Measurements from ENCODE around the gene HCFC1.

Gene HCFC1

GRCh38 chrX:154018518-154019060, 47.0 kb upstream of the HCFC1 start:
- Histone ChIP-seq H2BK120ac (ENCODE audit: low read depth, low read length) (no peak overlapping the region), H3K4me1 (ENCODE audit: control insufficient read depth, low read depth, low read length) (no peaks in the 10 kb centered on the region), H3K9ac (ENCODE audit: low read length) (peak overlapping the region; percentile 75), H3K27ac (ENCODE audit: low read depth, low read length) (no peak overlapping the region), H3K27me3 (ENCODE audit: insufficient read depth, low read length, poor library complexity) (no peaks in the 10 kb centered on the region), H3K4me3 (ENCODE audit: low read length) (no peak overlapping the region), H3K23ac (ENCODE audit: low read length) (no peak overlapping the region), H2BK15ac (replicated peaks; ENCODE audit: low read depth) (no peak overlapping the region), H3K79me1 (ENCODE audit: low read length) (no peaks in the 10 kb centered on the region), H3K4ac (ENCODE audit: low read depth, low read length) (peak overlapping the region; percentile 99), H2AK5ac (ENCODE audit: low read length) (peak overlapping the region; percentile 30), H2BK5ac (ENCODE audit: low read length) (no peak overlapping the region), H3K4me2 (ENCODE audit: low read length) (peak overlapping the region; percentile 40), H4K8ac (ENCODE audit: low read depth, low read length) (no peak overlapping the region), H3K18ac (ENCODE audit: low read length) (no peak overlapping the region), H3K79me2 (ENCODE audit: control insufficient read depth, insufficient read depth, low read length) (no peaks in the 10 kb centered on the region), H3K56ac (ENCODE audit: low read length) (peak overlapping the region; percentile 92), H4K5ac (ENCODE audit: low read length) (no peak overlapping the region), H3K36me3 (ENCODE audit: control insufficient read depth, insufficient read depth, low read length) (no peaks in the 10 kb centered on the region)
- WGBS (ENCODE audit: extremely low coverage, insufficient coverage, low lambda C conversion rate) = no CpG with 5 or more reads among the region's 15 CpGs
- DNase-seq = no peak

GRCh38 chrX:154017766-154018517, 46.3 kb upstream of the HCFC1 start:
- Histone ChIP-seq H2AK5ac (ENCODE audit: low read length) (no peak overlapping the region), H3K18ac (ENCODE audit: low read length) (no peak overlapping the region), H3K23ac (ENCODE audit: low read length) (no peak overlapping the region), H3K36me3 (ENCODE audit: control insufficient read depth, insufficient read depth, low read length) (no peaks in the 10 kb centered on the region), H3K9ac (ENCODE audit: low read length) (no peak overlapping the region), H3K27me3 (ENCODE audit: insufficient read depth, low read length, poor library complexity) (no peaks in the 10 kb centered on the region), H3K79me1 (ENCODE audit: low read length) (no peaks in the 10 kb centered on the region), H3K4ac (ENCODE audit: low read depth, low read length) (no peak overlapping the region), H3K4me1 (ENCODE audit: control insufficient read depth, low read depth, low read length) (no peaks in the 10 kb centered on the region), H3K79me2 (ENCODE audit: control insufficient read depth, insufficient read depth, low read length) (no peaks in the 10 kb centered on the region), H3K4me3 (ENCODE audit: low read length) (no peak overlapping the region), H3K4me2 (ENCODE audit: low read length) (no peak overlapping the region), H4K8ac (ENCODE audit: low read depth, low read length) (no peak overlapping the region), H4K5ac (ENCODE audit: low read length) (no peak overlapping the region), H2BK120ac (ENCODE audit: low read depth, low read length) (no peak overlapping the region), H2BK5ac (ENCODE audit: low read length) (no peak overlapping the region), H3K56ac (ENCODE audit: low read length) (peak overlapping the region; percentile 92), H3K27ac (ENCODE audit: low read depth, low read length) (no peak overlapping the region), H2BK15ac (replicated peaks; ENCODE audit: low read depth) (no peak overlapping the region)
- no peak for DNase-seq
- no CpG with 5 or more reads among the region's 26 CpGs for WGBS (ENCODE audit: extremely low coverage, insufficient coverage, low lambda C conversion rate)

GRCh38 chrX:154016366-154017076, 44.9 kb upstream of the HCFC1 start:
- Histone ChIP-seq H2AK5ac (ENCODE audit: low read length) (no peak overlapping the region), H3K27ac (ENCODE audit: low read depth, low read length) (no peak overlapping the region), H3K56ac (ENCODE audit: low read length) (no peak overlapping the region), H3K18ac (ENCODE audit: low read length) (no peak overlapping the region), H2BK5ac (ENCODE audit: low read length) (no peak overlapping the region), H3K4ac (ENCODE audit: low read depth, low read length) (no peak overlapping the region), H3K9ac (ENCODE audit: low read length) (no peak overlapping the region), H2BK120ac (ENCODE audit: low read depth, low read length) (no peak overlapping the region), H3K23ac (ENCODE audit: low read length) (no peak overlapping the region), H3K4me1 (ENCODE audit: control insufficient read depth, low read depth, low read length) (no peaks in the 10 kb centered on the region), H2BK15ac (replicated peaks; ENCODE audit: low read depth) (no peak overlapping the region), H3K4me3 (ENCODE audit: low read length) (no peak overlapping the region), H3K79me2 (ENCODE audit: control insufficient read depth, insufficient read depth, low read length) (no peaks in the 10 kb centered on the region), H4K8ac (ENCODE audit: low read depth, low read length) (no peak overlapping the region), H4K5ac (ENCODE audit: low read length) (no peak overlapping the region), H3K4me2 (ENCODE audit: low read length) (no peak overlapping the region), H3K27me3 (ENCODE audit: insufficient read depth, low read length, poor library complexity) (no peaks in the 10 kb centered on the region), H3K79me1 (ENCODE audit: low read length) (no peaks in the 10 kb centered on the region), H3K36me3 (ENCODE audit: control insufficient read depth, insufficient read depth, low read length) (no peaks in the 10 kb centered on the region)
- WGBS (ENCODE audit: extremely low coverage, insufficient coverage, low lambda C conversion rate) = no CpG with 5 or more reads among the region's 24 CpGs
- no peak for DNase-seq

- H4K5ac ChIP-seq (ENCODE audit: low read length) = no peak overlapping the region
- no peaks in the 10 kb centered on the region for H3K79me1 ChIP-seq (ENCODE audit: low read length)
- WGBS (ENCODE audit: extremely low coverage, insufficient coverage, low lambda C conversion rate) = no CpG with 5 or more reads among the region's 16 CpGs
- H2BK15ac ChIP-seq (replicated peaks; ENCODE audit: low read depth) = no peak overlapping the region
- H3K79me2 ChIP-seq (ENCODE audit: control insufficient read depth, insufficient read depth, low read length) = no peaks in the 10 kb centered on the region
- no peak overlapping the region for H3K4ac ChIP-seq (ENCODE audit: low read depth, low read length)
- no peak overlapping the region for H3K4me2 ChIP-seq (ENCODE audit: low read length)
- no peaks in the 10 kb centered on the region for H3K36me3 ChIP-seq (ENCODE audit: control insufficient read depth, insufficient read depth, low read length)
- no peak overlapping the region for H3K23ac ChIP-seq (ENCODE audit: low read length)
- H3K27me3 ChIP-seq (ENCODE audit: insufficient read depth, low read length, poor library complexity) = no peaks in the 10 kb centered on the region
- H3K9ac ChIP-seq (ENCODE audit: low read length) = no peak overlapping the region
- H2BK120ac ChIP-seq (ENCODE audit: low read depth, low read length) = no peak overlapping the region
- H3K27ac ChIP-seq (ENCODE audit: low read depth, low read length) = no peak overlapping the region
- DNase-seq = no peak
- no peak overlapping the region for H2AK5ac ChIP-seq (ENCODE audit: low read length)
- no peak overlapping the region for H2BK5ac ChIP-seq (ENCODE audit: low read length)
- no peak overlapping the region for H3K4me3 ChIP-seq (ENCODE audit: low read length)
- no peak overlapping the region for H4K8ac ChIP-seq (ENCODE audit: low read depth, low read length)
- no peak overlapping the region for H3K56ac ChIP-seq (ENCODE audit: low read length)
- no peaks in the 10 kb centered on the region for H3K4me1 ChIP-seq (ENCODE audit: control insufficient read depth, low read depth, low read length)
- H3K18ac ChIP-seq (ENCODE audit: low read length) = no peak overlapping the region
Measured at GRCh38 chrX:154015581-154016264, 44.1 kb upstream of the HCFC1 start.

GRCh38 chrX:154014429-154015380, 43.1 kb upstream of the HCFC1 start:
- H3K4me1 ChIP-seq (ENCODE audit: control insufficient read depth, low read depth, low read length) = no peaks in the 10 kb centered on the region
- H4K8ac ChIP-seq (ENCODE audit: low read depth, low read length) = no peak overlapping the region
- no peaks in the 10 kb centered on the region for H3K36me3 ChIP-seq (ENCODE audit: control insufficient read depth, insufficient read depth, low read length)
- H3K27me3 ChIP-seq (ENCODE audit: insufficient read depth, low read length, poor library complexity) = no peaks in the 10 kb centered on the region
- H3K27ac ChIP-seq (ENCODE audit: low read depth, low read length) = no peak overlapping the region
- H3K79me2 ChIP-seq (ENCODE audit: control insufficient read depth, insufficient read depth, low read length) = no peaks in the 10 kb centered on the region
- H3K18ac ChIP-seq (ENCODE audit: low read length) = no peak overlapping the region
- no CpG with 5 or more reads among the region's 24 CpGs for WGBS (ENCODE audit: extremely low coverage, insufficient coverage, low lambda C conversion rate)
- no peak overlapping the region for H3K23ac ChIP-seq (ENCODE audit: low read length)
- H3K4me2 ChIP-seq (ENCODE audit: low read length) = no peak overlapping the region
- H2BK15ac ChIP-seq (replicated peaks; ENCODE audit: low read depth) = no peak overlapping the region
- H2AK5ac ChIP-seq (ENCODE audit: low read length) = no peak overlapping the region
- no peak overlapping the region for H2BK5ac ChIP-seq (ENCODE audit: low read length)
- no peaks in the 10 kb centered on the region for H3K79me1 ChIP-seq (ENCODE audit: low read length)
- H3K4ac ChIP-seq (ENCODE audit: low read depth, low read length) = no peak overlapping the region
- H3K56ac ChIP-seq (ENCODE audit: low read length) = no peak overlapping the region
- no peak overlapping the region for H4K5ac ChIP-seq (ENCODE audit: low read length)
- H3K9ac ChIP-seq (ENCODE audit: low read length) = no peak overlapping the region
- no peak for DNase-seq
- no peak overlapping the region for H3K4me3 ChIP-seq (ENCODE audit: low read length)
- no peak overlapping the region for H2BK120ac ChIP-seq (ENCODE audit: low read depth, low read length)
